ENCODE results near the gene LDHD.

The LDHD gene

GRCh38 chr16:75062135-75062975, 54.2 kb downstream of the LDHD start:
- Histone ChIP-seq H3K27me3 (ENCODE audit: low read depth) (no peaks in the 10 kb centered on the region), H3K9me3 (no peaks in the 10 kb centered on the region), H3K4me3 (no peak overlapping the region), H3K4me1 (peaks cover 21% of the 10 kb centered on the region), H3K36me3 (replicated peaks) (no peaks in the 10 kb centered on the region)
- in situ Hi-C loops (cut with MboI; ENCODE audit: low sequenced_read_pairs), result no loop called here
- DNase-seq (ENCODE audit: low spot score in 2 of 2), result no peak

Measured in HAP-1 (cell line).